Stimulated activated CD8-positive, alpha-beta memory T cell treated with anti-CD3 and anti-CD28 coated beads, Interleukin-7, amount 100 ng/mL, for 24 hours (primary cell): ENCODE data around the gene PNMA8C.
"Not testable (repeated sequence)": the region's sequence is repeated elsewhere in the genome, so short reads cannot be mapped to it uniquely, and the experiment has no call there.

Source experiments
- DNase-seq: peaks from one replicate; pipeline ENCODE4 v3.0.0-alpha.2; 2020; ENCODE audit warnings: low read depth

Gene PNMA8C

DNA sequence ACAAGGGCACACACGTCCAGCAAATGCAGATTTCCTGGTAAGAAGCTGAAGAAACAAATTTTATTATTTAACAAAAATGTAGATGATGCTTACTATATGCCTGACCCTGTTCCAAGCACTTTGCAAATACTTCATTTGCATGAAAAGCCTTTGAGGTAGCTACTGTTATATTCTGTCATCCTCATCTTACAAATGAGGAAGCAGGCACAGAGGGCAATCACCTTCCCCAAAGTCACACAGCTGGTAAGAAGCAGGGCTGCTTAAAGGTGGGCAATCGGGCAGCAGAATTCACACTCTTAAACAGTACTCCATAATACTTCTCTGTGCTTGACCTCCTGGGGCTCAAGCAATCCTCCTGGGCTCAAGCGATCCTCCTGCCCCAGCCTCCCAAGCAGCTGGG is 18.3 kb upstream of the PNMA8C start:
- no peak for DNase-seq

DNA sequence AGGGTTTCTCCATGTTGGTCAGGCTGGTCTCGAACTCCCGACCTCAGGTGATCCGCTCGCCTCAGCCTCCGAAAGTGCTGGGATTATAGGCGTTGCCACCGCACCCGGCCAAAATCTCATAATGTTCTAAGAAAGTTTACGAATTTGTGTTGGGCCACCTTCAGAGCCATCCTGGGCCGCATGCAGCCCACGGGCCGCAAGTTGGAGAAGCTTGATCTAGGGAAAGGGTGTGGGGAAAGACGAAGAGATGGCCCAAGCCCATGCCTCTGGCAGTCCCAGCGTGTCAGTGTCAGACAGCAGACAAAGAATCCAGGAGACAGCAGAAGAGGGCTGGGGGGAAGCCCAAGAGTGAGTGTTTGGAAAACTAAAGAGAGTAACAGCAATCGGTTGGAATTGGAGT is 17.3 kb upstream of the PNMA8C start:
- no peak for DNase-seq

DNA sequence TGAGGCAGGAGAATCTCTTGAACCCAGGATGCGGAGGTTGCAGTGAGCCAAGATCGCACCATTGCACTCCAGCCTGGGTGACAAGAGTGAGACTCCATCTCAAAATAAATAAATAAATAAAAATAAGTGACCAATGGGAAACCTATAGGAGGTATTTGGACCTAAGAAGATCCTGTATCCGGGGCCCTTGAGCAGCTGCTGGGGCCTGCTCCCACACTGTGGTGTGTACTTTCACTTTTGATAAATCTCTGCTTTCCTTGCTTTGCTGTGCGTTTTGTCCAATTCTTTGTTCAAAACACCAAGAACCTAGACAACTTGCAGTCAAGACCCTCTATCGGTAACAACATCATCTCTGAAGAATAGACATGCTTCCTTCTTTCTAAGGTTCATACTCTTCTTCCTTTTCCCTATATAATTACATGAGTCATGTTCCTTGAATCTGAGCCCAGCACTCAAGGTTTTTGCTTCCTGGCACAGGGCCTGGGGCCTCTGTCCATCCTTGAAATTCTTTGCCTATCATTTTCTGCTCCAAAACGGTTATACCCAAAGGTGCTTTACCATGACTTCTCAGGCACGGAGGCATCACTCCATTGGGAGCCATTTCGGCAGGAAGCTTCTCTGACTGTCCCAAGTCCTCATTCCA is 14.2 kb upstream of the PNMA8C start:
- DNase-seq: no peak

GRCh38 chr19:46441866-46442265 is 13.1 kb upstream of the PNMA8C start:
- DNase-seq: no peak

DNA sequence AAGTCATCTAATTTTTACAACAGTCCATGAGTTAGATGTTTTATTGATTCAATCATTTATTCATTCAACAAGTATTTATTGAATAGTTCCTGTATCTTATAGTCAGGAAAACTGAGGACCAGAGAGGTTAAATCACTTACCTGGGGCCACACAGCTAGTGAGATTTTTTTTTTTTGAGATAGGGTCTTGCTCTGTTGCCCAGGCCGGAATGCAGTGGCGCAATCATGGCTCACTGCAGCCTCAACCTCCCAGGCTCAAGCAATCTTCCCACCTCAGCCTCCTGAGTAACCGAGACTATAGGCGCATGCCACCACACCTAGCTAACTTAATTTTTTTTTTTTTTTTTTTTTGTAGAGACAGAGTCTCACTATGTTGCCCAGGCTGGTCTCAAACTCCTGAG is 7.0 kb upstream of the PNMA8C start:
- DNase-seq: not testable (repeated sequence)

- DNase-seq: no peak
Observed at GRCh38 chr19:46435009-46435408, 6.3 kb upstream of the PNMA8C start.

DNA sequence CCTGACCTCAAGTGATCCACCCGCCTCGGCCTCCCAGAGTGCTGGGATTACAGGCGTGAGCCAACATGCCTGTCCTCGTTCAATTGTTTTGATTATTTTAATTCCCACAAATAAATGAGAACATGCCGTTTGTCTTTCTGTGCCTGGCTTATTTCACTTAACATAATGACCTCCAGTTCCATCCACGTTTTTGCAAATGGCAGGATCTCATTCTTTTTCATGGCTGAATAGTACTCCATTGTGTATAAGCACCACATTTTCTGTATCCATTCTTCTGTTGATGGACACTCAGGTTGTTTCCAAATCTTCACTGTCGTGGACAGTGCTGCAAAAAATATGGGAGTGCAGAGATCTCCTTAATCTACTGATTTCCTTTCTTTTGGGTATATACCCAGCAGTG is 4.7 kb upstream of the PNMA8C start:
- not testable (repeated sequence) for DNase-seq

DNA sequence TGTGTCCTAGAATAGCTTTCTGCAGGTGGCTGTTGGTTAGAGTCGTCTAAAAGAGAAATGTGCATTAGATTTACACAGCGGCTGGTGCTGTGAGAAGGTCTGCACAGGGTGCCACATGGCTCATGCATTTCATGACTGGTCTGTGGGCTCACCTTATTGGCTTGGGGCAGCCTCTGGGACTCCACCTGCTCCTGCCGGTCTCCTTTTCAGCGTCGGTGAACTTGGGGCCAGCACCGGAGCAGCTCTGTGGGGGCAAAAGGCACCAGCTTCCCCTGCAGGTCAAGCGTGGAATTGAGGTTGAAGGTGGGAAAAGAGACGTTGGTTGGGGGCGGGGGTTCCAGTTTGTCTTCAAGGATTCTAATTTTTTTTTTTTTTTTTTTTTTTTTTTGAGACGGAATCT is 3.1 kb upstream of the PNMA8C start:
- no peak for DNase-seq

GRCh38 chr19:46429999-46430398 is 1.3 kb upstream of the PNMA8C start:
- no peak for DNase-seq

- no peak for DNase-seq
Observed at GRCh38 chr19:46427518-46428045, 1.2 kb downstream of the PNMA8C start.

GRCh38 chr19:46426506-46427162 is 2.1 kb downstream of the PNMA8C start:
- DNase-seq: no peak

GRCh38 chr19:46426035-46426505 is 2.7 kb downstream of the PNMA8C start:
- DNase-seq: no peak

- no peak for DNase-seq
Observed at GRCh38 chr19:46423188-46423587, 5.5 kb downstream of the PNMA8C start.

DNA sequence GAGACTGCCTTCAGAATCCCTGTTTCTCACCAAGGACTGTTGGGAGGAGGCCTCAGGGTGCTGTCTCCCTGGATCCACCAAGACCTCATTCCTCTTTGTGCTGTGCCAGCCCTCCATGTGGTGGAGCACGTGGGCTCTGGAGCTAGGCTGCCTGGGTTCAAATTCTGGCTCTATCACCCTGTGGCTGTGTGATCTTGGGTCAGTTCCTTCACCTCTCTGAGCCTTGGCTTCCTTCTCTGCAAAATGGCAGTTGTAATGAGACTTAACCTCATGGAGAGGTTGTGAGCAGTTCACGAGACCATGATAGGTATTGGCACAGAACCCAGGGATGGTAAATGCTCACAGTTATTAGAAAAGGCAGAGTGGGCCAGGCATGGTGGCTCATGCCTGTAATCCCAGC is 6.4 kb downstream of the PNMA8C start:
- DNase-seq: no peak

DNA sequence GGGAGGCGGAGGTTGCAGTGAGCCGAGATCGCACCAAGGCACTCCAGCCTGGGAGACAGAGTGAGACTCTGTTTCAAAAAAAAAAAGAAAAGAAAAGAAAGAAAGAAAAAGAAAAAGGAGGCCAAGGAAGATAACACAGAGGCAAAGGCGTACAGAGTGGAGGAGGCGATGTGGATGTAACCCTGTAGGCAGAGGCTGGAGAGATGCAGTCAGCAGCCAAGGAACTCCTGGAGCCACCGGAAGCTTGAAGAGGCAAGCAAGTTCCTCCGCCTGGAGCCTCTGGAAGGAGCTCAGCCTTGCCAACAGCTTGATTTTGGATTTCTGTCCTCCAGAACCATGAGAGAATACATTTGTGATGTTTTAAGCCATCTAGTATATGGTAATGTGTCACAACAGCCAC is 8.7 kb downstream of the PNMA8C start:
- no peak for DNase-seq

DNA sequence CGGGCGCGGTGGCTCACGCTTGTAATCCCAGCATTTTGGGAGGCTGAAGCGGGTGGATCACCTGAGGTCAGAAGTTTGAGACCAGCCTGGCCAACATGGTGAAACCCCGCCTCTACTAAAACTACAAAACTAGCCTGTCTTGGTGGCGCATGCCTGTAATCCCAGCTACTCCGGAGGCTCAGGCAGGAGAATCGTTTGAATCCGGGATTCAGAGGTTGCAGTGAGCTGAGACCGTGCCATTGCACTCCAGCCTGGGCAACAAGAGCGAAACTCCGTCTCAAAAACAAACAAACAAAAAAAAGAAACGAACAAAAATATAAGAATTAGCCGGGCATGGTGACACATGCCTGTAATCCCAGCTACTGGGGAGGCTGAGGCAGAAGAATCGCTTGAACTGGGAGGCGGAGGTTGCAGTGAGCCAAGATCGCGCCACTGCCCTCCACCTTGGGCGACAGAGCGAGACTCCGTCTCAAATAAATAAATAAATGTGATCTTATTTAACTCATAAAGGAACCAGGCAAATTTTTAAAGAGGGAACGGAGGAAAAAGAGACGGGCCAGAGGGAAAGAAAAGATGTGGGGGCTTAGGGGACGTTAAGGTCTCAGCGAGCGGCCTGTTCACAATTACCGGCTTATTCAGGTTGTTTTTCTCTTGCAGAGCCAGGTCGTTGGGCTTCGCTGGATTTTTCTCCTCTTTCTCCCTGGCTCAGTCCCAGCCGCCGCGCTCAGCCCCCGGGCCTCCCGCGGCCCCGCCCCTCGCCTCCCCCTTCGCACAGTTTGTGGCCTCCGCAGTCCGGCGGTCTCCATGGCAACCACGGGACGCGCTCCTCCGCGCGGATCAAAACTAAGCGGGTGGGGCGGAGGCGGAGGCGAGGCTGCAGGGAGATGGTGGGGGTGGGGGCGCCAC is 12.7 kb downstream of the PNMA8C start:
- not testable (repeated sequence) for DNase-seq

- DNase-seq: not testable (repeated sequence)
Observed at GRCh38 chr19:46414899-46415298, 13.8 kb downstream of the PNMA8C start.

- no peak for DNase-seq
Observed at GRCh38 chr19:46413262-46414031, 15.3 kb downstream of the PNMA8C start, which contains the start of gene CCDC8. Gene CCDC8 (minus strand): TSS chr19:46413564. CDS start chr19:46412810, 754 bp downstream.

GRCh38 chr19:46412650-46413261 is 16.0 kb downstream of the PNMA8C start:
- DNase-seq: no peak

DNA sequence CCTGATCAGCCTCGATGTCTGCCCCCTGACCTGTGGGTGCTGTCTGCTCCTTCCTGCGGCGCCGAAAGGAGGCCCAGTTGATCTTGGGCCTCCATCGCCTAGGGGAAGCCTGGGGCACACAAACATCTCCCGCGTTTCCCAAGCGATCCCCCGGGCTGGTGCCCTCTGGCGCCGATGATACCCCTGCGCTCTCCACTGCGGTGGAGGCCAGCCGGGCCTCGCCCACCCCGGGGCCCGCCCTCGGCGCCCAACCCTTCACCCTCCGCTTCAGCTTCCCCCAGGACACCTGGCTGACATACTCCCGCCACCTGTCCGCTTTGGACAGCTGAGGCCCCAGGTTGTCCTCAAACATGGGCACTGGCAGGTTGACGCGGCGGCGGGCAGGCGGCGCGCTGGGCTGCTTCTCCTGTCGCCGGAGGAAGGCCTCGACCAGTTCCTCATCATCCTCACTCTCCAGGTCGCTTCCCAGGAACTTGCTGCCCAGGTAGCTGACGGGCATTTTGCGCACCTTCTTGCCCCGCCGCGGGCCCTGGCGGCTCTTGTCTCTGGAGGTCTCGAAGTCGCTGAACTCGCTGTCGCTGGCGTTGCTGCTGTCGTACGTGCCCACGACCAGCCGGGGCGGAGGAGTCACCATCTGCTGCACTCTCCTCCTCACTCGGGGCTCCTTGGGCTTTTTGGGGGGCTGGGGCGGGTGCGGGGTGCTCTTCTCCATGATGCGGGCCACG is 16.6 kb downstream of the PNMA8C start:
- DNase-seq: no peak
